HCT116 (cell line): ENCODE results near the gene MYH13. TPM values are rescaled to one million over a fixed set of nuclear protein-coding genes. Genes with fewer than 3 reads are reported as not detected.

Experiments
- ATAC-seq: fragments of 200-7000 bp; cut with Tn5 transposase; 2 replicates; pipeline ENCODE4 v1.9.1; 2020; ENCODE audit warnings: mild to moderate bottlenecking, moderate library complexity
- BruUV-seq: library from RNA; stranded (reverse); fragments of 400-500 nt; replicated peaks from 2 replicates; lab custom pipeline; 2021; lab: Mats Ljungman, UMichigan
- CTCF ChIA-PET: fragments of 300-600 bp; sonication (Branson Sonifier 250); formaldehyde crosslinking; loops from one replicate; lab custom pipeline; 2021; ENCODE audit warnings: antibody characterized with exemption; lab: Charles Lee
- POLR2A ChIA-PET: fragments of 300-600, 350-600 bp; sonication (Branson Sonifier 250); formaldehyde crosslinking; loops from one replicate; lab custom pipeline; 2021; ENCODE audit warnings: antibody characterized with exemption; lab: Charles Lee
- RAD21 ChIA-PET, 2 experiments: fragments of 300-600 bp; sonication (Branson Sonifier 250); formaldehyde crosslinking; loops; one replicate each; lab custom pipeline; 2023; ENCODE audit warnings: low total read pairs in 2 of 2; ENCODE audit not compliant: uncharacterized antibody in 2 of 2, unreplicated experiment in 2 of 2, low non-redundant PET in 1 of 2; lab: Charles Lee
- DNase-seq: peaks from one replicate; pipeline ENCODE4 v3.0.0-alpha.2; 2010; ENCODE audit warnings: low read depth, low spot score
- H2AFZ ChIP-seq: fragments of 200-600 bp; shearing (Covaris generic), sonication (generic); 2 replicates; pipeline ENCODE4 v1.6.1; 2017; ENCODE audit warnings: low read depth, mixed run types, mixed read lengths, antibody characterized with exemption, low read length; ENCODE audit not compliant: poor library complexity, severe bottlenecking
- H3K27ac ChIP-seq: 2 replicates; pipeline ENCODE4 v1.5.1; 2012; ENCODE audit warnings: low read depth, low read length
- H3K27me3 ChIP-seq: fragments of 200-600 bp; sonication (generic); 2 replicates; pipeline ENCODE4 v1.6.1; 2016; ENCODE audit warnings: mixed run types, low read length, mixed read lengths; ENCODE audit not compliant: insufficient read depth
- H3K36me3 ChIP-seq, 2 experiments: fragments of 200-500 bp in 1 of 2; fragments of 200-600 bp in 1 of 2; sonication (Bioruptor generic) in 1 of 2; sonication (generic) in 1 of 2; 2 replicates each; pipeline versions ENCODE4 v1.5.1 to v1.6.1; 2014 to 2016; ENCODE audit warnings: low read length in 2 of 2, inconsistent platforms in 1 of 2, mixed read lengths in 1 of 2, mixed run types in 1 of 2; ENCODE audit not compliant: insufficient read depth in 2 of 2, control insufficient read depth in 1 of 2
- H3K4me1 ChIP-seq, 2 experiments: fragments of 200-600 bp in 1 of 2; sonication (generic) in 1 of 2; 2 replicates each; pipeline versions ENCODE4 v1.5.1 to v1.6.1; 2012 to 2017; ENCODE audit warnings: low read length in 2 of 2, inconsistent platforms in 1 of 2, mild to moderate bottlenecking in 1 of 2, mixed read lengths in 1 of 2, mixed run types in 1 of 2, moderate library complexity in 1 of 2; ENCODE audit not compliant: insufficient read depth in 2 of 2, control insufficient read depth in 1 of 2
- H3K4me2 ChIP-seq: fragments of 200-600 bp; sonication (generic); 2 replicates; pipeline ENCODE4 v1.6.1; 2017; ENCODE audit warnings: mixed run types, low read length, mixed read lengths
- H3K4me3 ChIP-seq, 2 experiments: fragments of 200-600 bp in 1 of 2; sonication (generic) in 1 of 2; replicated peaks in 1 of 2; 2 replicates each; pipeline ENCODE4 v1.5.1; 2011 to 2016; ENCODE audit warnings: low read length in 2 of 2, control low read depth in 1 of 2, low read depth in 1 of 2, mild to moderate bottlenecking in 1 of 2, mixed read lengths in 1 of 2, mixed run types in 1 of 2
- H3K79me2 ChIP-seq: fragments of 200-600 bp; sonication (generic); 2 replicates; pipeline ENCODE4 v1.6.1; 2017; ENCODE audit warnings: mild to moderate bottlenecking, mixed run types, low read length, moderate library complexity, mixed read lengths; ENCODE audit not compliant: insufficient read depth
- H3K9ac ChIP-seq: fragments of 200-600 bp; sonication (generic); 2 replicates; pipeline ENCODE4 v1.6.1; 2016; ENCODE audit warnings: low read length, mixed read lengths
- H3K9me2 ChIP-seq: fragments of 200-600 bp; sonication (generic), shearing (Covaris generic); 2 replicates; pipeline ENCODE4 v1.6.1; 2017; ENCODE audit warnings: mixed run types, mild to moderate bottlenecking, moderate library complexity; ENCODE audit not compliant: insufficient read depth
- H3K9me3 ChIP-seq, 2 experiments: fragments of 200-500 bp in 1 of 2; fragments of 200-600 bp in 1 of 2; sonication (Bioruptor generic) in 1 of 2; sonication (generic) in 1 of 2; 2 replicates each; pipeline ENCODE4 v1.6.1; 2014 to 2017; ENCODE audit warnings: low read length in 2 of 2, mixed read lengths in 2 of 2, inconsistent platforms in 1 of 2, low read depth in 1 of 2, mild to moderate bottlenecking in 1 of 2, mixed run types in 1 of 2, moderate library complexity in 1 of 2; ENCODE audit not compliant: control insufficient read depth in 1 of 2, insufficient read depth in 1 of 2
- H4K20me1 ChIP-seq: fragments of 200-600 bp; sonication (generic), shearing (Covaris generic); 2 replicates; pipeline ENCODE4 v1.6.1; 2017; ENCODE audit warnings: mixed run types, mild to moderate bottlenecking, moderate library complexity; ENCODE audit not compliant: insufficient read depth
- ATF3 ChIP-seq: IDR thresholded peaks from 2 replicates; pipeline ENCODE4 v1.6.1; 2012
- CBX3 ChIP-seq: IDR thresholded peaks from 2 replicates; pipeline ENCODE4 v1.6.1; 2012; ENCODE audit warnings: low read depth
- CTCF ChIP-seq, 3 experiments: fragments of 200-600 bp in 1 of 3; sonication (generic) in 1 of 3; IDR thresholded peaks in 2 of 3; conservative IDR thresholded peaks in 1 of 3; 2 replicates each; pipeline ENCODE4 v1.5.1; 2012 to 2017; ENCODE audit warnings: low read depth in 2 of 3, low read length in 2 of 3, antibody characterized with exemption in 1 of 3, borderline replicate concordance in 1 of 3, control low read depth in 1 of 3, mild to moderate bottlenecking in 1 of 3, mixed read lengths in 1 of 3, mixed run types in 1 of 3, moderate library complexity in 1 of 3; ENCODE audit not compliant: insufficient read depth in 1 of 3
- POLR2A ChIP-seq: IDR thresholded peaks from 2 replicates; pipeline ENCODE4 v1.7.0; 2011; ENCODE audit warnings: borderline replicate concordance; ENCODE audit not compliant: insufficient read depth, insufficient read length; ENCODE audit errors: extremely low read depth
- REST ChIP-seq: IDR thresholded peaks from 2 replicates; pipeline ENCODE4 v1.6.1; 2012; ENCODE audit warnings: low read depth
- ZBTB33 ChIP-seq: IDR thresholded peaks from 2 replicates; pipeline ENCODE4 v1.6.1; 2011; ENCODE audit warnings: mild to moderate bottlenecking, low read length, moderate library complexity; ENCODE audit not compliant: insufficient replicate concordance; ENCODE audit errors: extremely low read depth
- intact Hi-C: fragments of 100-400 bp; cut with micrococcal nuclease; formaldehyde crosslinking; loops from 2 replicates; pipeline ENCODE4 v1.10.0; 2022
- total RNA-seq: library from RNA; stranded (reverse); gene quantifications from one replicate; pipeline ENCODE4 v1.2.1, GENCODE V29; 2021; ENCODE audit not compliant: unreplicated experiment

MYH13 gene
- total RNA-seq, 1 experiment from 2014 or later, result not detected

GRCh38 chr17:10317543-10317834 lies 55.3 kb downstream of the MYH13 start:
- Histone ChIP-seq H3K9me2 (no peaks in the 10 kb centered on the region), H3K27ac (no peak overlapping the region), H4K20me1 (no peaks in the 10 kb centered on the region), H3K4me3 (no peak overlapping the region), H3K79me2 (no peaks in the 10 kb centered on the region), H3K9me3 (no peaks in the 10 kb centered on the region), H3K4me1 (peaks cover 0 to 3% of the 10 kb centered on the region in 2 experiments; a peak in 1 of 4 replicates), H3K36me3 (no peaks in the 10 kb centered on the region), H3K4me2 (no peak overlapping the region), H2AFZ (peak overlapping the region; percentile 36), H3K27me3 (no peaks in the 10 kb centered on the region), H3K9ac (no peak overlapping the region)
- intact Hi-C loops, result no loop called here
- no peak for DNase-seq
- ChIA-PET RAD21 (no interaction called here), POLR2A (no interaction called here), CTCF (interaction anchor here (0.6 to 4.0 kb wide), 5 partner anchors 9 to 301 kb away, joined by 3 to 27 read pairs (median 4); no protein-coding TSS in a partner anchor)
- no TSS peak for BruUV-seq
- no peak for TF ChIP-seq REST
- TF ChIP-seq ATF3, result no peak
- no peak for TF ChIP-seq CBX3
- TF ChIP-seq ZBTB33, result no peak
- TF ChIP-seq POLR2A, result no peak
- no peak; a peak in 1 of 6 replicates for TF ChIP-seq CTCF (IDR thresholded peaks at IDR 0.05 in 2 of 3, conservative IDR thresholded peaks at IDR 0.05 in 1 of 3; ENCODE audit: borderline replicate concordance in 1 of 3, insufficient read depth in 1 of 3, low read depth in 2 of 3, low read length in 2 of 3)
- no peak; the same call in 1 of the 2 replicates for ATAC-seq
